ENCODE data around the gene INS.
A peak's percentile ranks its signal among the peaks of the same experiment; 100 is the strongest.
"Not testable (repeated sequence)": the region's sequence is repeated elsewhere in the genome, so short reads cannot be mapped to it uniquely, and the experiment has no call there.

The INS gene

DNA sequence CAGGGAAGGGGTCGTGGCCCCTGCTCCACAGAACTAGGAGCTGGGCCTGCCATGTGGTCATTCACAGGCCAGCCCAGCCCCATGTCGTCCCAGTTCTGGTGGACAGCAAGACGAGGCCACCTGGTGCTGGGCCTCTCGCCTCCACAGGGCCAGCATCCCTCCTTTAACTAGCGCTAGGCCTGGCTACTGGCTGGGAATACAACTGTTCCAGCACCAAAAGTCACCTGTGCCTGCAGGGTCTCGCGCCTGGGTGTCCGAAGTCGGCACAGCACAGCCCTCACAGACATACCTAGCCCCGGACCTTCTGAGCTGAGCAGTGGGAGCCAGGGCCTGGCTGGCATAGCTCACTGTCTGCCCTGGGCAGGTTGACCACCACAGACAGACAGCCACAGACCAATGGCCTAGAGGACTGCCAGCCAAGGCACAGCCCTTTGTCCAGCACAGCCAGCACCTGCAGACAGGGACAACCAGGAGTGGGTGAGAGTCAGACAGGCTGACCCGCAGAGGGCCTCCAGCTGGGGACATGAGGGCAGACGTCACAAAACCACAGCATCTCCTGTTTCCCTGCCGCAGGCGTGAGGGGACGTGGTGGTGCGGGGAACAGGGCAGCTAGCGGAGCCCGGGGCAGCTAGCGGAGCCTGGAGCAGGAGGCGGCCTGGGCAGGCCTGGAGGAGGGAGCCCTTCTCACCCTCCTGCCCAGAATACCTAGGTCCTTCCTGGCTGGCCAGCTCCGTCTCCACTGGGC, 37.8 kb upstream of the INS start:
- no peak for DNase-seq

DNA sequence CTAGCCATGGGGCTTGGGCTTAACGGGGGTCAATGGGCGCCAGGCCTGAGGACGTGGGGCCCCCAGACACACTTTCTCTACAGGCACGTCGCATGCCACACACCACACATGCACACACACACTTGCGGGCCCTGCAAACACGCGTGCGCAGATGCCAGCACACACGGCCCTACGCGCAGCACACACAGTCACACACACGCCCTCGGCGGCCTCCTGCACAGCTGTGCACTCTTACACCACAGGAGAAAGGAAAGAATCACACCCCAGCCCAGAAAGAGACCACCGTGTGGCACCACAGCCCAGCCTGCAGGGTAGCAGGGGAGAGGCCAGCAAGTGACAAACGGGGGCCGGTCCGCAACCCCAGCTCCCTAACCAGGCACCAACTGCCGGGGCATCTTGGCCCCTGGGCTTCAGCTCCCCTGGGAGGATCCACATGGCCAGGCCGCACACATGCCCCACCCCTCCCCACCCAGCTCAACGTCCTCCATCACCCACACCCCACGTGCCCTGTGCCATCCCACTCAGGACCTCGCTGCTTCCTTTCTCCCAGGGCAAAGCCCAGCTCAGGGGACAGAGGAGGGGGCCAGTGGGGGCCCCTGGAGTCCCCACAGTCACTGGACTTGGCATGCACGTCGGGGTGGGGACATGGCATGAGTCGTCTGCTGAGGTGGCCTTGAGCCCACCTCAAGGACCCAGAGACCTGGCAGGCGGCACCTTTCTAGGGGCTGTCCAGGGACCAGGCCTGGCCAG, 36.9 kb upstream of the INS start:
- no peak for DNase-seq

DNA sequence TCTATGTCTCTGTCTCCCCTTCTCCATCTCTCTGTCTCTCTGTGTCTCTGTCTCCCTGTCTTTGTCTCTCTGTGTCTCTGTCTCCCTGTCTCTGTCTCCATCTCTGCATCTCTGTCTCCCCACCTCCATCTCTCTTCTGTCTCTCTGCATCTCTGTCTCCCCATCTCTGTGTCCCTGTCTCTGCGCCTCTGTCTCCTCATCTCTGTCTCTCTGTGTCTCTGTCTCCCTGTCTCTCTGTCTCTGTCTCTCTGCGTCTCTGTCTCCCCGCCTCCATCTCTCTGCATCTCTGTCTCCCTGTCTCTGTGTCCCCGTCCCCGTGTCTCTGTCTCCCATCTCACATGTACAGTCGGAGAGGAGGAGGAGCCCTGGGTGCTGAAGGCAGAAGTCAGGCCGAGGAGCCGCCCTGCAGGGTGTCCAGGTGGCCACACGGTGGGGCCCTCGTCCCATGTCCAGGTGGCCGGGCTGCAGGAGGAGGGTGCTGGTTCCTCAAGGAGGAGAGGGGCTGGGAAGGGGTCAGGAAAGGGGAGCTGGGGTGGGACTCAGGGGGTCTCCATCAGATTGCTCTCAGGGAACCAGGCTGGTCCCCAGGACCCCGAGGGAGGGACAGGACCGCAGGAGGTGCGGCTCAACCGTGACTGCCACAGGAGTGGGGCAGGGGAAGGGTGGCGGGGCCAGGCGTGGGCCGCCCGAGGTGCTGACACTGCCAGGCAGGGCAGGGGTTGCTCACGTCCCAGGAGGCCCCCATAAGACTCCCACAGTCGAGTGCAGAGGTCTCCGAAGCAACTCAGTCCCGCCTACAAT, 36.2 kb upstream of the INS start:
- DNase-seq, result peak; percentile 16

DNA sequence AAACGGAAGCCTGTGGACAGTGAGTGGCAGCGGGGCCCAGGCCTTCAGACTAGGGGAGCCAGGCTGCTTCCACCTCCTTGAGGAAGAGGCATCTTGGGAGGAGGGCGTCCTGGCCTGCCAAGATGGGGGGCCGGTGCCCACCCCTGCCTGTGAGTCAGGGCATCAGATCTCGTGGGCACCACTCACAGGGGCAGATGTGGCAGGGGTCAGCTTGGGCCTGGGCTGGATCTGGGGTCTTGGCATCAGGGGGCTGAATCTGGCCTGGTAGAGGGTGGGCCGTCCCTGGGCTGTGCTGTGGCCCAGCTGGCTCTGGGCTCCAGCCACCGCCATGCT, 34.7 kb upstream of the INS start:
- no peak for DNase-seq

DNA sequence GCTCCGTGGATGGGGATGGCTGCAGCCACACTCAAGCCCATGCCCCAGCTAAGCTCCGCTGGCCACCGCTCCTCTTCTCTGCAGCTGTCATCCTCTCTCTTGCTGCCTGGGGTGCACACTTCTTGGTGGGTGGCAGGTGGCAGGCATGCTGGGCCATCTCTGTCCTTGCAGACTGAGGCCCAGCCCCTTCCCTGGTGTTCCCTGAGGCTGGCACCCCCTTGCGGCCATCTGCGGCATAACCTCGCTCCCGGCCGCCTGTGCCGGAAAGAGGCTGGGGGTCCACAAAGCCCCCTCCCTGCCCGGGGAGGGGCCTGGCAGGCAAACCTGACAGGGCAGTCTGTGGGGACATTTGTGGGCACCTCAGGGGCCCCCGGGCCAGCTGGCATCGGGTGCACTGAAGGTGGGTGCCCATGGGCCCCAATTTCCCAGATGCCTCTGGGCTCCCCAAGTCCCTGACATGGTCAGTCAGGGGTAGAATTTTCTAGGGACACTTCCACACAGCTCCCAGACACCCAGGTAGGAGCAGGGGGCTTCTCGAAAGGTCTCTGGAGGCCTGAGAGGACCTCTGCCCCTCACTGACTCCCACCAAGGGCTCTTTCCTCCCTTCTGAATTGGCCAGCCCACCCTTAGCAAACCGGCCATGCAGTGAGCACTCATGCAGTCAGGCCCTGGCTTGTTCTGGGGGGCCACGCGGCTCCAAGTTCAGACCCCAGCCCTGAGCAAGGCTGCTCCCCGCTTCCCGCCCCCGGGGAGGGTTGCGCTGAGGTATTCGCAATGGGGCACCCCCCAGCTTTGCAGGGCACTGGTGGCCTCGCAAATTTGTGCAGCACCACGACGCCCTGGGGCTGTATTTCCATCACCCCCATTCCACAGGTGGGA, 34.1 kb upstream of the INS start:
- DNase-seq, result no peak

DNA sequence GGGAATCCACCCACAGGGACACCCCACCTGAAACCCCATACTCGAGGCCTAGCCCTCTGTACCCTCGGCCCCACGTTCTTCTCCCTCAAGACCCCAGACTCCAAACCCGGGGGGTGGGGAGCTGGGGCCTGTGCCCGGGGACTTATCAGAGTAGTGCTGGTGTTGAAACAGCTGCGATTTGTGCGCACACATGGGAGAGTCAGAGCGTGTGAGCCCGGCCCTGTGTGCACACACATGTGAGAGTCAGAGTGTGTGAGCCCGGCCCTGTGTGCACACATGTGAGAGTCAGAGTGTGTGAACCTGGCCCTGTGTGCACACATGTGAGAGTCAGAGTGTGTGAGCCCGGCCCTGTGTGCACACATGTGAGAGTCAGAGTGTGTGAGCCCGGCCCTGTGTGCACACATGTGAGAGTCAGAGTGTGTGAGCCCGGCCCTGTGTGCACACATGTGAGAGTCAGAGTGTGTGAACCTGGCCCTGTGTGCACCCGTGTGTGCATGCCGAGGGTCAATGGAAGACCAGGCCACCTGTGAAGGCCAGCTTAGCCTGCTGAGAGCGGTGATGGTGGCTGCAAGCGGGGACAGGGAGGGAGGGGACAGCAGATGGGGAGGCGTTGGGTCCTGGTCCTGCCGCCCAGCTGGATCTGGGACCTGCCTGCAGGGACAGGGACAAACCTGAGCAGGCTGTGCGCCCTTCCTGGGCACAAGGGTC, 33.0 kb upstream of the INS start:
- not testable (repeated sequence) for DNase-seq

DNA sequence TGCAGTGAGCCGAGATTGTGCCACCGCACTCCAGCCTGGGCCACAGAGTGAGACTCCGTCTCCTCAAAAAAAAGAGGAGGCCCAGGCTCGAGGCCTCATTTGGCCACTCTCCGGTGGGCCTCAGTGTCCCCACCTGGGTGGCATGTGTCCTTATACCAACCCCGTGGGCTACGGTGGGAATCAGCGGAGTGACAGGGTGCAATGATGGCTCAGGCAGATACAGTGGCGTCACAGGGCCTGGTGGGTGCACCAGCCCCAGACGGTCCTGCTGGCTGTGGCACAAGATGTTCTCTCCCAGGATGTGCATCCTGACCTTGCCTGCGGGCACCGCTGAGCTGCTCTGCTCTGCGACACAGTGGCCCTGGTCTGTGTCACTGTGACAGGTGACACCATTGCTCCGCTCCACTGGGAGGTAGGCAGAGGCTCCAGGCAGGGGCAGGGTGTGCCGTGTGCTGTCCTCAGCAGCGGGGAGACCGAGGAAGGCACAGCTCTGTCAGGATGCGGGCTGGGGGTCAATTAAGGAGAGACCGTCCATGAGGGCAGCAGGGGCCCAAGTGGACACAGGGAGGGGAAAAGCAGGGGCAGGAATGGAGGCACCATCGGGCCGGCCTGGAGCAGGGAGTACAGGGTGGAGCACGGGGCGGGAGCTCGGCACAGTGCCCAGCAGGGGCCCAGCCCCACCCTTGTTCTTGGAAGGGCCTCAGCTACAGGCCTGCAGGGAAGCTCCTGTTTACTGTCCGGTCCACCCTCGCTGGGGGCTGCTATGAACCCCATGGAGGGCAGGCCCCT, 32.3 kb upstream of the INS start:
- DNase-seq, result no peak

DNA sequence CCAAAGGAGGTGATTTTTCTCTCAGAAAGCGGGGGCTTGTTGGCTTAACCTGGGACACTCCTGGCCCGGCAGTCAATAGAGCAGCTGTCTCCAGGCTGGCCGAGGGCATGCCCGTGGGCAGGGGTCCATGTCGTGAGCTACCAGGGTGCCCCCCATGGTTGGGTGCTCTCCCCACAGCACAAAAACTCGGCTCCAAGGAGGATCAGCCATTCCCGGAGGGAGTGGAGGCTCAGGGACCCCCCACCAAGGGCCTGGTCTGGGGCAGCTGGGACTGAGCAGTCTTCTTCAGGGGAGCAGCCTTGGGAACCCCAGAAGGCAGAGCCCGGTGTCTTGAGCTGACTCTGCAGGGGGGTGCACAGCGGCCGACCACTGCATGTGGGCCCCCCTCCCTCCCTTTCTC, 31.4 kb upstream of the INS start:
- DNase-seq, result no peak

DNA sequence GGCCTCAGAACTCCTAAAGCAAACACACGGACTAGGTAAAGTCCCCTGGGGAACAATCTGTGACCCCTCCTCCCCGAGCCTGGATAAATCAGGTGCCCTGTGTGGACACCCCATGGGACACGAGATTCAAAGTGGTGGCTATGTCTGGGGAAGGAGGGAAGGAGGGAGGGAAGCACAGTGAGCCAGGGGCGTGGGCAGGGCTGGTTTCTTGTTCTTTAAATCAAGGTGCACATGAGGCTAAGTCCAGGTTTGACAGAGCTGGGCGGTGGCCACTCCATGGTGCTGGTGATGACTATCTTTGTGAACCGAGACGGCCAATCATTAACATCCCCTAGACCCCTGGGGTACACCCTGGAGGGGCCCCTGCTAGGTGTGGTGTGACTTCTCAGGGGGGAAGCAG, 30.9 kb upstream of the INS start:
- no peak for DNase-seq

DNA sequence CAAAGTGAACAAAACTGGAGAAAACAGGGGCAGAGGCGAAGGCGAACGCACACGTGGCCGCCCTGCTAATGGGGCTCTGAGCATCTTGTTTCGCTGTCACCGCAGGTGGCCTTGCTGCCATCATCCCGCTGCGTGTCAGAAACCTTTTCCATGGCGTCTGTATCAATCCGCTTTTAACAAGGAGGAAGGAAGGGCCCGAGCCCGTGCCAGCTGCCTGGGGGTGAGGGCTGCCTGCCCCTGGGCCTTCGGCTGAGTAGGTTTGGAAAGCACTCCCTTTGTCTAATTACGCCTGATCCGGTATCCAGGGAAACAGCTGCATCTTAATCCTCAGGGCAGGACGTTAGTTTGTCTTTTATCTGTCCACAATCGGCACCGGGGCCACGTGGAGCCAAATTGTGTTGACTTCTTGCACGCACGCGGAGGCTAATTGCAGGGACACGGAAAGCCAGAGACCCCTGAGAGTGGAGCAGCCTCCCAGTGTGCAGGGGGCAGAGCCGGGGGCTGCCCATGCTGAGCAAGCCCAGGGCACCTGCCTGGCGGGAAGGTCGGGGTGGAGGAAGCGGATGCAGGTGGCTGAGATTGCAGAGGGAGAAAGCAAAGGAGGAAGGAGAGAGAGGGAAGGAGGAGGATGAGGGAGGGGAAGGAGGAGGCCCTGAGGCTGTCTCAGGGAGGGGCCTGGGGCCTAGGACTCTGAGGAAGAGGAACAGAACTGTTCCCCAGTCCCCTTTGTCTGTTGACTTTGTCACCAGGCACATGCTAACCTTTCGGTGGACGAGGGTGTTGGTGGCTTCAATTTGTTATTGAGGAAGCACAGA, 29.9 kb upstream of the INS start:
- DNase-seq, result peak; percentile 90

DNA sequence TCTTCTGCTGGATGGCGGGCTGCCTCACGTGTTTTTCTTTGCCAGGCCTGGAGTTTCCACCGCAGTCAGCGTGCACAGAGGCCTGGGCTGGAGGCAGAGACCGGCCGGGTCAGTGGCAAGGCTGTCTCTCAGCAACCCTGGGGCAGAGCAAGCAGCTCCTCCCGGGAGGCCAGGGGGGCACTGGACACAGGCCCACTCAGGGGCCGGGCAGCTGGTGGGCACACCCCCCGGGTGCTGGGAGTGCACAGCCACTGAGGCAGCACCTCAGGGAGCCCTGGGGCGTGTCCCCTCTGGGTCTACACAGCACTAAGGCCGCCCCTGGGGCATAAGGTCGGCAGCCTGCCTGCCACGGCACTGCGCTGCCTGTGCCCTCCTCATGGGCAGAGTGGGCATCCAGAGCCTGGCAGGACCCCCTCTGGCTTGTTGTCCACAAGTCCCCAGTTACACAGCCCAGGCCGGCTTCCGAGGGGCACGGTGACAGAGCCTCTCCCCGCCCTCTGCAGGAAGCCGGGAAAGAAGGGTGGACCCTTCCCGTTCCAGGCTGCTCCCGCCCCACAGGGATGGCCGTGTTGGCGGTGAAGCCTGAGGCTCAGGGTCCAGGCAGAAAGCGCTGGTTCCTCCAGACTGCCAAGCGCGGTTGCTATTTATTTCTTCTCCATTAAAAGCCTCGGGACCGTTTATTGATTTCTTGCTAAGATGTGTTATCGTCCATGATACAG, 29.1 kb upstream of the INS start:
- DNase-seq, result no peak

DNA sequence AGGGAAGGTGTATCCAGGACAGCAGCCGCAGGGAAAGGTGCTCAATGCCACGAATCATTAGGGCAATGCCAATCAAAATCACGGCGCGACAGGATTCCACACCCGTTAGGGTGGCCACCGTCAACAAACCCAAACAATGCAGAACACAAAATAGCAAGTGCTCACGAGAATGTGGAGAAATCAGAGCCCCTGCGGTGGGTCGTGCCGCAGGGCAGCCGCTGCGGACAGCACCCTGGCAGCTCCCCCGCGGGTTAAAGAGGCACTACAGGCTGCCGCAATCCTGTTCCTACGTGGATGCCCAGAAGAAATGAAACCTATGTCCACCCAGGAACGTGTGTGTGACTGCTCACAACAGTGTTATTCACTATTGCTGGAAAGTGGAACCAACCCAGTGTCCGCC, 27.7 kb upstream of the INS start:
- DNase-seq, result no peak

DNA sequence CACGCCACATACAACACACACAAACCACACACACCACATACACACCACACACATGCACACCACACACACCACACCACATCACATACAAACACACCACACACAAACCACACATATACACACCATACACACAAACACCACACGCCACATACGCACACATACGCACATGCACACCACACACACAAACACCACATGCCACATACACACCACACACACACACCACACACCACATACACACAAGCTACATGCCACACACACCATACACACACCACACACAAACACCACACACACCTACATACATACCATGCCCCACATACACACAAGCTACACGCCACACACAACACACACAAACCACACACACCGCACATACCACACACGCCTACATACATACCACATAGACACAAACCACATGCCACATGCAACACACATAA, 26.3 kb upstream of the INS start:
- no peak for DNase-seq

DNA sequence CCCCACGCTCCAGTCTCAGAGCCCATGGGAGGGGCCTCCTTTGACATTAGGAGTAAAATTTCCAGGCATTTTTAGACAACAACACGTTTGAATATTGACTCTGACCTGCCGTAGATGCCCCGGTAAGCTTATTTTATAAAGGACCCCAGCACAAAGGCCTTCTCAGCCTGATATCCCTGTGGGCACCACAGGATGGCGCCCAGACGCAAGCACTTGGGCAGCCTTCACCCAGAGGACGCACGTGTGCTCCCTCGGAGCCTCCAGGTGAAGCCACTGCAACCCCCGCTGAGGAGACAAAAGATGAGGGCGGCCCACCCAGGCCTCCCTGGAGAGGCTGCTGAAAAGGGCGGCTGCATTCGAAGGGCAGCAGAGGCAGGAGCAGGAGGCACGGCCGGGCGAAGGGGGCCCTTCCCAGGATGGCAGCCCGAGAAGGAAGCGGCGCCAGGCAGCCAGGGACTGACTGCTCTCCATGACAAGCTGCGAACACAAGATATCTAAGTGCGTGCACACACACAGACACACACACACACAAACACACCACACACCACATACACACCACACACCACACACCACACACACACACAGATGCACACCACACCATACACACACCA, 25.8 kb upstream of the INS start:
- DNase-seq, result peak; percentile 52

DNA sequence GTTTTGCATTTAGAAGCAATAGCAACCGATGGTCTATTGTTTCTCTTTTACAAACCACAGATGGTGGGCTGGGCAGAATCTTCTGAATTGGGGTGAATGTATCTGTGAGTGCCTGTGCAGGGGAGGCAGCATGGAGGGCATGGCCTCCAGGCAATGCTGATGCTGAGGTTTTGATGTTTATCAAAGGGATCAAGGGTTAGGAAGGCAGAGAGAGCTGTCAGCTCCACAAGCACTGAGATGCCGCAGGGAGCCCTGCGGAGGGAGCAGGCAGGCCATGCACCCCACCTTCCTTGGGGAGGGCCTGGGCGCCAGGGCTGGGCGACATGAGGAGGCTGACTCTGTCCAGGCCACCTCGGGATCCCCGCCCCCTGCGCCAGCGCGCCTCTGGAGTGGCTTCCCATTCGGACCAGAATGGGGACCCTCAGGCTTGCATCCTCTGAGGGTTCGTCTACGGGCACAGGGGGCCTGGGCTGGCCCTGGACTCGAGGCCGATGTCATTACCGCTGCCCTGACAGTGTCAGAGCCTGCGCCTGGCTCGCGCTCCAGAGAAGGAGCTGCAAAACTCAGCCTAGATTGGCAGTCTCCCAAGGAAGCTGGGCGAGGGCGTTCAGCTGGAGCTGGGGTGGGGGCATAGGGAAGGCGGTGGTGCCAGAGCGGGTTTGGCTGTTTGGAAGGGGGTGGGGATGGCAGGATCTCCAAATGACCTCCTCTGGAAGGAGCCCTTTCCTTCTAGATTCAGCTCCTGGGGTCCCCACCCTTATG, 24.5 kb upstream of the INS start:
- DNase-seq, result no peak

DNA sequence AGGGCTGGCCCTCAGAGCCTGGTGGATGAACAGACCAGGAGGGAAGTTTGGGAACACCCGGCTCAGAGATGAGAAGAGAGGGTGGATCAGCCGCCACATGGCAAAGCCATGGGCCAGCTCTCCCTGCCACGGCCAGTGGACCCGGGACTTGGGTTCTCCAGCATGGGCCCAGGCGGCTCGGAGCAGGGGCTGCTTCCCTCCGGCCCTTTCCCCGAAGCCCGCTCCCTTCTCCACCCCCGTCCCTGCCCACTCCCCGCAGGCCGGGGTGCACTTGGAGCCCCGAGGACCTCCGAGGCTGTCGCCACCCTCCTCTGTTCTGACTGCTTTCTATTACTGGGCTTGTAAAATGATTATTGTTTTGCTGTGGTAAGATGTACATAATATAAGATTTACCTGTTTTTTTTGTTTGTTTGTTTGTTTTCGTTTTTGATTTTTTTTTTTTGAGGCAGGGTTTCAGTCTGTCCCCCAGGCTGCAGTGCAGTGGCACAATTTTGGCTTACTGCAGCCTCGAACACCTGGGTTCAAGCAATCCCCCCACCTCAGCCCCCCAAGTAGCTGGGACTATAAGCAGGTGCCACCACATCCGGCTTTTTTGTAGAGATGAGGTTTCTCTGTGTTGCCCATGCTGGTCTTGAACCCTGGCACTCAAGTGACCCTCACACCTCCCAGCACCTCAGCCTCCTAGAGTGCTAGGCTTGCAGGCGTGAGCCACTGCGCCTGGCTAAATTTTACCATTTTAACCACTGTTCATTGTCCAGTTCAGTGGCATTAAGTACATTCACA, 21.9 kb upstream of the INS start:
- no peak for DNase-seq

DNA sequence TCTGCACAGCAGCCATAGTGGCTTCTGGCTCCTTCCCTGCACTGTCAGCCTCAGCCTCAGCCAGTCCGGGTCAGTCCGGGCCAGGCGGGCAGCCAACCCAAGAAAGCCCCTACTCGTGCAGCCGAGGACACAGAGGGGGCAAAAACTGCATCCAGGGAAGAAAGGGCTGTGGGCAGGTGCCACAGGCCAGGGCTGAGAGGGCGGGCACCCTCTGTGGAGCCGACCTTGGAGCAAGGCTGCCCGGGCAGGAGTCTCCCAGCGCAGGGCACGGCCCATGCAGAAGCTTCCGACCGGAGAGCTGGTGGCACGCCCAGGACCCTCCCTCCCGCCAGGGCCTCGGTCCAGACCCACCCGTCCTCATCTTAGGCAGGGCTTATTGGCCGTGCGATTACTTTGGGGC, 21.1 kb upstream of the INS start:
- no peak for DNase-seq

All from NCI-H1417 treated with DMSO at 0.1 percent for 48 hours (cell line).